Measurements from ENCODE around the gene SMPD4.
"Not testable (repeated sequence)": the region's sequence is repeated elsewhere in the genome, so short reads cannot be mapped to it uniquely, and the experiment has no call there.

Gene SMPD4

DNA sequence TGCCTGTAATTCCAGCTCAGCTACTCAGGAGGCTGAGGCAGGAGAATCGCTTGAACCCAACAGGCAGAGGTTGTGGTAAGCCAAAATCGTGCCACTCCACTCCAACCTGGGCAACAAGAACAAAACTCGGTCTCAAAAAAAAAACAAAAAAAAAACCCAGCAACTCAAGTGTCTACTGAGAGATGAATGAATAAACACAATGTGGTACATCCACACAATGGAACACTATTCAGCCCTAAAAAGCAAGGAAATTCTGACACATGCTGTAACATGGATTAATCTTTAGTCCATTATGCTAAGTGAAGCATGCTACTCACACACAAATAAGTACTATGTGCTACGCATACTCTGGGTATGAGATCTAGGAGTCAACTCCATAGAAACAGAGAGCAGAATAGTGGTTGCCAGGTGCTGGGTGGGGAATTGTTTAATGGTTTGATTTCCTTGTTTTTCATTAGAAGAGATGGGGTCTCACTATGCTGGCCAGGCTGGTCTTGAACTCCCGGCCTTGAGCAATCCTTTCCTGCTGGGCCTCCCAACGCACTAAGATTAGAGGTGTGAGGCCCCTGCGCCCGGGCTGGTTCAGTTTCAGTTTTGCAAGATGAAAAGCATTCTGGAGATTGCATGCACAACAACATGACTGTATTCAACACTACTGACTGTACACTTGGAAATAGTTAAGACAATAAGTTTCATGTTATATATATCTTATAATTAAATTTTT is 15.9 kb downstream of the SMPD4 start:
- TF ChIP-seq, protein P1, sequence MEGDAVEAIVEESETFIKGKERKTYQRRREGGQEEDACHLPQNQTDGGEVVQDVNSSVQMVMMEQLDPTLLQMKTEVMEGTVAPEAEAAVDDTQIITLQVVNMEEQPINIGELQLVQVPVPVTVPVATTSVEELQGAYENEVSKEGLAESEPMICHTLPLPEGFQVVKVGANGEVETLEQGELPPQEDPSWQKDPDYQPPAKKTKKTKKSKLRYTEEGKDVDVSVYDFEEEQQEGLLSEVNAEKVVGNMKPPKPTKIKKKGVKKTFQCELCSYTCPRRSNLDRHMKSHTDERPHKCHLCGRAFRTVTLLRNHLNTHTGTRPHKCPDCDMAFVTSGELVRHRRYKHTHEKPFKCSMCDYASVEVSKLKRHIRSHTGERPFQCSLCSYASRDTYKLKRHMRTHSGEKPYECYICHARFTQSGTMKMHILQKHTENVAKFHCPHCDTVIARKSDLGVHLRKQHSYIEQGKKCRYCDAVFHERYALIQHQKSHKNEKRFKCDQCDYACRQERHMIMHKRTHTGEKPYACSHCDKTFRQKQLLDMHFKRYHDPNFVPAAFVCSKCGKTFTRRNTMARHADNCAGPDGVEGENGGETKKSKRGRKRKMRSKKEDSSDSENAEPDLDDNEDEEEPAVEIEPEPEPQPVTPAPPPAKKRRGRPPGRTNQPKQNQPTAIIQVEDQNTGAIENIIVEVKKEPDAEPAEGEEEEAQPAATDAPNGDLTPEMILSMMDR (IDR thresholded peaks at IDR 0.05; ENCODE audit: control insufficient read depth, extremely low read depth, insufficient read depth): no peak
- DNase-seq (ENCODE audit: low read depth): no peak
- no peak overlapping the region for H3K4me3 ChIP-seq (ENCODE audit: low read depth, low read length)

- TF ChIP-seq, protein P1 (IDR thresholded peaks at IDR 0.05; ENCODE audit: control insufficient read depth, extremely low read depth, insufficient read depth): no peak
- no peak overlapping the region for H3K4me3 ChIP-seq (ENCODE audit: low read depth, low read length)
- DNase-seq (ENCODE audit: low read depth): no peak
Measured at GRCh38 chr2:130162968-130163367, 18.4 kb downstream of the SMPD4 start.

DNA sequence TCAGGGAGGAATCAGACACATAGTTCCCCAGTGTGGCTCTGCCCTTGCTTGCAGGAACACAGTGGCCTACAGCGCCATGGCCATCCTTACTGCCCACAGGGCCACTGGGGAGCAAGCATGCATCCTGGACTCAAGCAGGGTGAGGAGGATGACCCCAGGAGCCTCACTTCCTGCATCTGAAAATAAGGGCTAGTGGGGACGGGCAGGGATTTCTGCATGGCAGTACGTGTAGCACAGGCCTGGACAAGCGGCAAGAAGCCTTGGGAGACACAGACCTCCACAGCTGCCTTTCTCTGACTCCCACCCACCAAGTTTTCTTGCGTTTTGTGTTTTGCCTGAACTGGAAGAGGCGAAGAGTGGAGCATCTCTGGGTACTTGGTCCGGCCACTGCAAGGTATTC is 18.9 kb downstream of the SMPD4 start:
- H3K4me3 ChIP-seq (ENCODE audit: low read depth, low read length); DNase-seq (ENCODE audit: low read depth): not testable (repeated sequence)

GRCh38 chr2:130160838-130161705 is 20.3 kb downstream of the SMPD4 start:
- DNase-seq (ENCODE audit: low read depth); H3K4me3 ChIP-seq (ENCODE audit: low read depth, low read length): not testable (repeated sequence)

GRCh38 chr2:130160131-130160530 is 21.3 kb downstream of the SMPD4 start:
- TF ChIP-seq, protein P1 (IDR thresholded peaks at IDR 0.05; ENCODE audit: control insufficient read depth, extremely low read depth, insufficient read depth): no peak
- DNase-seq (ENCODE audit: low read depth): no peak
- H3K4me3 ChIP-seq (ENCODE audit: low read depth, low read length): no peak overlapping the region

DNA sequence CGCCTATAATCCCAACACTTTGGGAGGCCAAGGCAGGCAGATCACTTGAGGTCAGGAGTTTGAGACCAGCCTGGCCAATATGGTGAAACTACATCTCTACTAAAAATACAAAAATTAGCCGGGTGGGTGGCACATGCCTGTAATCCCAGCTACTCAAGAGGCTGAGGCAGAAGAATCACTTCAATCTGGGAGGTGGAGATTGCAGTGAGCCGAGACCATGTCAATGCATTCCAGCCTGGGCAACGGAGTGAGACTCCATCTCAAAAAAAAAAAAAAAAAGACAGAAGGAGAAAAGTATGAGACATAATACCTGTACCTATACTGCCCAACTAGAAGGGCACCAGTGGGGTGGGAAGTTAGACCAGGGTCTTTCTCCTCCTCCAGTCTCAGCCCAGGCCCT is 22.0 kb downstream of the SMPD4 start:
- DNase-seq (ENCODE audit: low read depth); H3K4me3 ChIP-seq (ENCODE audit: low read depth, low read length): not testable (repeated sequence)

GRCh38 chr2:130158631-130159030 is 22.8 kb downstream of the SMPD4 start:
- TF ChIP-seq, protein P1 (IDR thresholded peaks at IDR 0.05; ENCODE audit: control insufficient read depth, extremely low read depth, insufficient read depth): no peak
- H3K4me3 ChIP-seq (ENCODE audit: low read depth, low read length): no peak overlapping the region
- DNase-seq (ENCODE audit: low read depth): no peak

DNA sequence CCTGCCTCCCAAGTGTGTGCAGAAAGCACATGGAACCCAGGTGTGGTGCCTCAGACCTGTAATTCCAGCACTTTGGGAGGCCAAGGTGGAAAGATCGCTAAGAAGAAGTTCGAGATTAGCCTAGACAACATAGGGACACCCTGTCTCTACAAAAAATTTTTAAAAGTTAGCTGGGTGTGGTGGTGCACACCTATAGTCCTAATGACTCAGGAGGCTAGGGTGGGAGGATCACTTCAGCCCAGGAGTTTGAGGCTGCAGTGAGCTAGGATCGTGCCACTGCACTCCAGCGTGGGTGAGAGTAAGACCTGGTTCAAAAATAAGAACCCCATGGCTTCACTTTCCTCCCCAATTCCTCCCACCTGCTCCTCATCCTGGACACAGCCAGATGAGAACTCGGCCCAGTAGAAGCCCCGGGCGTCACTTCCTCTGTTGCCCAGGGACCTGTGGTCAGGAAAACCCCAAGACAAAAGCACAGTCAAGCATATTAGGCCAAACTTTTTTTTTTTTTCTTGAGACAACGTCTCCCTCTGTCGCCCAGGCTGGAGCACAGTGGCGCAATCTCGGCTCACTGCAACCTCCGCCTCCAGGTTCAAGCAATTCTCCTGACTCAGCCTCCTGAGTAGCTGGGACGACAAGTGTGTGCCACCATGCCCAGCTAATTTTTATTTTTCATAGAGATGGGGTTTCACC is 23.4 kb downstream of the SMPD4 start:
- DNase-seq (ENCODE audit: low read depth); H3K4me3 ChIP-seq (ENCODE audit: low read depth, low read length): not testable (repeated sequence)

DNA sequence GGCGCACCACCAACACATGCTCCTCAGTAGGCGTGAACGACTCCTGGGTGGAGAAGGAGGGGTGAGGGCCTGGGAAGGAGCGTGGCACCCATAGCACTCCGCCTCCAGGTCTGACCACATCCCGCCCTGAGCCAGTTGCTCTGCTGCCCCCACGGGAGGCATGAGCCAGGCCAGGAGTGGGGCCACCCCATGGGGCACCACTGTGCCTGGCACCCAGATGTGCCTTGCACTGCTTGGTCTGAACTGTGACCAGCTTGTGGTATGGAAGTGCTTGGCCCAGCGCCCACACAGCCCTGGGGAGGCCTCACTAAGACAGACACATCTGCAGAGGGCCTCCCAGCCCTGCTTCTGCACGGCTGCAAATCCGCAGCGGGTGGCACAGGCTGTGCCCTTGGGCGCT is 24.0 kb downstream of the SMPD4 start:
- not testable (repeated sequence) for DNase-seq (ENCODE audit: low read depth); H3K4me3 ChIP-seq (ENCODE audit: low read depth, low read length)

All from LNCaP clone FGC (cell line).